Activated CD4-positive, alpha-beta T cell treated with anti-CD3 and anti-CD28 coated beads, Interleukin-2, amount 50 U/mL, for 16 hours (primary cell): Measurements from ENCODE around the gene PSMD6.

ENCODE experiments used
- DNase-seq: peaks from one replicate; pipeline ENCODE4 v3.0.0-alpha.2; 2020

The PSMD6 gene

GRCh38 chr3:63975723-63976122, 47.6 kb downstream of the PSMD6 start:
- no peak for DNase-seq

- no peak for DNase-seq
Observed at GRCh38 chr3:63974451-63974850, 48.8 kb downstream of the PSMD6 start.

GRCh38 chr3:63973406-63973805, 49.9 kb downstream of the PSMD6 start:
- DNase-seq, result no peak

GRCh38 chr3:63972987-63973386, 50.3 kb downstream of the PSMD6 start:
- no peak for DNase-seq

- no peak for DNase-seq
Observed at GRCh38 chr3:63972196-63972595, 51.1 kb downstream of the PSMD6 start.

GRCh38 chr3:63970631-63971475, 52.4 kb downstream of the PSMD6 start:
- DNase-seq, result no peak

GRCh38 chr3:63969876-63970275, 53.4 kb downstream of the PSMD6 start:
- no peak for DNase-seq

GRCh38 chr3:63968612-63969350, 54.5 kb downstream of the PSMD6 start:
- DNase-seq, result no peak

- peak; percentile 65 for DNase-seq
Observed at GRCh38 chr3:63967675-63968611, 55.4 kb downstream of the PSMD6 start.

GRCh38 chr3:63966871-63967270, 56.4 kb downstream of the PSMD6 start:
- no peak for DNase-seq

GRCh38 chr3:63966007-63966406, 57.3 kb downstream of the PSMD6 start:
- no peak for DNase-seq

GRCh38 chr3:63964681-63965485, 58.4 kb downstream of the PSMD6 start:
- no peak for DNase-seq

GRCh38 chr3:63963496-63963895, 59.8 kb downstream of the PSMD6 start:
- DNase-seq, result no peak

- DNase-seq, result peak; percentile 67
Observed at GRCh38 chr3:63961891-63962290, 61.4 kb downstream of the PSMD6 start.
